Measurements from ENCODE around the gene EID3.

GRCh38 chr12:104329707-104330532 is 26.4 kb downstream of the EID3 start:
- TF ChIP-seq CTCF (IDR thresholded peaks at IDR 0.05; ENCODE audit: low read depth, low read length) (no peak), EZH2phosphoT487 (IDR thresholded peaks at IDR 0.05; ENCODE audit: low read depth) (no peak)
